Measurements from ENCODE around the gene OPCML. TPM values are rescaled to one million over a fixed set of nuclear protein-coding genes. Genes with fewer than 3 reads are reported as not detected.

Gene OPCML
- total RNA-seq, 3 donors from 2014 or later (not counting 1 experiment from before 2014, with no cell fraction given): not detected

DNA sequence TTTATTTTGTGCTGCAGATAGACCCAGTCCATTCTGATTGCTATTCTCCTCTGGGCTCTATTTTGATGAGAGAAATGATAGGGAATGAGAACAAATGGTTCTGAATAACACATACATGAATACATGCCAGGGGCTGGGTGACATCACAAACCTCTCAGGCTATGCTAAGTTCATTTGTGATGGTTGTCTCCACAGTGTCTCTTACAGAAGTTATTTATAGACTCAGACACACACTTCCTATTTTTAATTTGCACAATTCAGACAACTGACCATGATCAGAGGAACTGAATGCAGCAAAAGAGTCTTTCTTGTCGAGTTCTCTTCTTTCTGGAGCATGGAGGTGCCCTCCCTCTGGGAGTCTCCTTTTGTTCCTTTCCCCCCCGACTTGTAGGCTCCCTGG, 991.7 kb downstream of the OPCML start:
- H3K4me1 ChIP-seq (ENCODE audit: control insufficient read depth, insufficient read depth, low read length): no peaks in the 10 kb centered on the region
- no peak for DNase-seq
- no peak overlapping the region for H3K4me3 ChIP-seq (ENCODE audit: low read length)
- ATAC-seq: no peak
- Mint-ChIP-seq H3K4me1 (no peaks in the 10 kb centered on the region), H3K36me3 (no peaks in the 10 kb centered on the region), H3K27me3 (ENCODE audit: low read depth in 2 of 2) (no peaks in the 10 kb centered on the region), H3K9me3 (no peaks in the 10 kb centered on the region), H3K4me3 (no peak overlapping the region), H3K27ac (no peak overlapping the region)
- no peaks in the 10 kb centered on the region for H3K36me3 ChIP-seq (ENCODE audit: control insufficient read depth, insufficient read depth, low read length)
- H3K27ac ChIP-seq (ENCODE audit: low read length): no peak overlapping the region
- no peak for TF ChIP-seq CTCF (IDR thresholded peaks at IDR 0.05)
- intact Hi-C loops (cut with micrococcal nuclease): no loop called here
- H3K9me3 ChIP-seq (ENCODE audit: control insufficient read depth, insufficient read depth, low read length): no peaks in the 10 kb centered on the region
- 21% methylated on average over 2 of the region's 2 CpGs for WGBS (ENCODE audit: insufficient coverage)
- H3K27me3 ChIP-seq (ENCODE audit: control insufficient read depth, insufficient read depth, low read length): no peaks in the 10 kb centered on the region

DNA sequence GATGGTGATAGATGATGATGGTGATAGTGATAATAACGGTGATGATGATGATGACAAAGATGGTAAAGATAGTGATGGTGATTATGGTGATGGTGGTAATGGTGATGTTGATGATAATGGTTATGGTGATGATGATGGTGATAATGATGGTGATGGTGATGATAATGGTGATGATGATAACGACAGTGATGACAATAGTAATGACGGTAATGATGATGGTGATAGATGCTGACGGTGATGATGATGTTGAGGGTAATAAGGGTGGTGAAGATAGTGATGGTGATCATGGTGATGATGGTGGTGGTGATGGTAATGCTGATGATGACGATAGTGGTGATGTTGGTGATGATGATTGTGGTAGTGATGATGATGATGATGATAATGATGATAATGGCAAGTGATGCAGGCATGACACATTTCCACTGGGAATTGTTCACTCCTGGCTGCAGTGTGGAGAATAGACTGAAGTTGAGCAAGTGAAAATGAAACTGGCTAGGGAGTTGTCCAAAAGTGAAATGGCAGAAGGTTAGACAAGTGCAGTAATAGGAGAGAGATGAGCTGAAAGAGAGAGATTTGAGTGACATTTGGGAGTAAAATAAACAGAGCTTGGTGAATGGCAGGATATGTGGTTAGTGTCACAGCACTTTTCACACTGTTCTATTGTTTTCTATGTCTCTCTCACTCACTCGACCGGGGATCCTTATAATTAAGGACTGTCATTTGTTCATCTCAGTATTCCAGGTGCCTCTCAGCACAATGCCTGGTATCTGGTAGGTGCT, 992.5 kb downstream of the OPCML start:
- DNase-seq (no peak), ATAC-seq (no peak)
- no peak overlapping the region for H3K4me3 Mint-ChIP-seq
- no peaks in the 10 kb centered on the region for H3K27me3 Mint-ChIP-seq (ENCODE audit: low read depth in 2 of 2)
- Histone ChIP-seq H3K36me3 (ENCODE audit: control insufficient read depth, insufficient read depth, low read length) (no peaks in the 10 kb centered on the region), H3K27me3 (ENCODE audit: control insufficient read depth, insufficient read depth, low read length) (no peaks in the 10 kb centered on the region), H3K27ac (ENCODE audit: low read length) (no peak overlapping the region), H3K4me3 (ENCODE audit: low read length) (no peak overlapping the region), H3K9me3 (ENCODE audit: control insufficient read depth, insufficient read depth, low read length) (no peaks in the 10 kb centered on the region), H3K4me1 (ENCODE audit: control insufficient read depth, insufficient read depth, low read length) (no peaks in the 10 kb centered on the region)
- 78% methylated on average over 7 of the region's 7 CpGs for WGBS (ENCODE audit: insufficient coverage)
- no peaks in the 10 kb centered on the region for H3K36me3 Mint-ChIP-seq
- no peak for TF ChIP-seq CTCF (IDR thresholded peaks at IDR 0.05)
- no peaks in the 10 kb centered on the region for H3K9me3 Mint-ChIP-seq
- intact Hi-C loops (cut with micrococcal nuclease): no loop called here
- H3K4me1 Mint-ChIP-seq: no peaks in the 10 kb centered on the region
- no peak overlapping the region for H3K27ac Mint-ChIP-seq

- H3K27me3 ChIP-seq (ENCODE audit: control insufficient read depth, insufficient read depth, low read length): no peaks in the 10 kb centered on the region
- intact Hi-C loops (cut with micrococcal nuclease): no loop called here
- Mint-ChIP-seq H3K4me3 (no peak overlapping the region), H3K36me3 (no peaks in the 10 kb centered on the region), H3K9me3 (peaks cover 2 to 4% of the 10 kb centered on the region in 2 donors), H3K27me3 (ENCODE audit: low read depth in 2 of 2) (no peaks in the 10 kb centered on the region), H3K4me1 (no peaks in the 10 kb centered on the region), H3K27ac (no peak overlapping the region)
- WGBS (ENCODE audit: insufficient coverage): 52% methylated on average over 1 of the region's 3 CpGs
- no peaks in the 10 kb centered on the region for H3K36me3 ChIP-seq (ENCODE audit: control insufficient read depth, insufficient read depth, low read length)
- no peaks in the 10 kb centered on the region for H3K4me1 ChIP-seq (ENCODE audit: control insufficient read depth, insufficient read depth, low read length)
- no peak for TF ChIP-seq CTCF (IDR thresholded peaks at IDR 0.05)
- no peak overlapping the region for H3K27ac ChIP-seq (ENCODE audit: low read length)
- no peak overlapping the region for H3K4me3 ChIP-seq (ENCODE audit: low read length)
- ATAC-seq (no peak), DNase-seq (no peak)
- no peaks in the 10 kb centered on the region for H3K9me3 ChIP-seq (ENCODE audit: control insufficient read depth, insufficient read depth, low read length)
These were observed 993.7 kb downstream of the OPCML start for GRCh38 chr11:132538642-132539041.

- Mint-ChIP-seq H3K4me3 (no peak overlapping the region), H3K27ac (no peak overlapping the region), H3K4me1 (no peaks in the 10 kb centered on the region), H3K9me3 (peaks cover 6% of the 10 kb centered on the region in 2 donors), H3K36me3 (no peaks in the 10 kb centered on the region), H3K27me3 (ENCODE audit: low read depth in 2 of 2) (no peaks in the 10 kb centered on the region)
- no peaks in the 10 kb centered on the region for H3K9me3 ChIP-seq (ENCODE audit: control insufficient read depth, insufficient read depth, low read length)
- DNase-seq (no peak), ATAC-seq (no peak)
- no peaks in the 10 kb centered on the region for H3K4me1 ChIP-seq (ENCODE audit: control insufficient read depth, insufficient read depth, low read length)
- WGBS (ENCODE audit: insufficient coverage): 52% methylated on average over 1 of the region's 2 CpGs
- H3K4me3 ChIP-seq (ENCODE audit: low read length): no peak overlapping the region
- no peaks in the 10 kb centered on the region for H3K27me3 ChIP-seq (ENCODE audit: control insufficient read depth, insufficient read depth, low read length)
- TF ChIP-seq CTCF (IDR thresholded peaks at IDR 0.05): no peak
- no peaks in the 10 kb centered on the region for H3K36me3 ChIP-seq (ENCODE audit: control insufficient read depth, insufficient read depth, low read length)
- no peak overlapping the region for H3K27ac ChIP-seq (ENCODE audit: low read length)
- intact Hi-C loops (cut with micrococcal nuclease): no loop called here
These were observed 996.5 kb downstream of the OPCML start for GRCh38 chr11:132535830-132536229.

Data from natural killer cell (primary cell).